Upper lobe of left lung (tissue), 4 donors: ENCODE results near the gene NLGN1.

Experiments used
- CTCF ChIP-seq, 6 experiments: fragments of 450-650 bp in 4 of 6; fragments of 200-600 bp in 2 of 6; sonication (generic) in 2 of 6; IDR thresholded peaks; one replicate each; pipeline ENCODE4 v1.5.1; 2016 to 2019; ENCODE audit warnings: antibody characterized with exemption in 6 of 6
- EP300 ChIP-seq, 4 donors: sonication (generic); formaldehyde crosslinking; IDR thresholded peaks; one replicate each; pipeline ENCODE4 v1.5.1; 2017; ENCODE audit warnings: antibody characterized with exemption in 4 of 4, control low read depth in 2 of 4
- POLR2A ChIP-seq, 4 donors: fragments of 450-650 bp; IDR thresholded peaks; one replicate each; pipeline ENCODE4 v1.5.1; 2016 to 2017; ENCODE audit warnings: antibody characterized with exemption in 4 of 4, mild to moderate bottlenecking in 2 of 4
- POLR2AphosphoS5 ChIP-seq, 2 donors: sonication (generic); formaldehyde crosslinking; IDR thresholded peaks; one replicate each; pipeline ENCODE4 v1.5.1; 2017; ENCODE audit warnings: antibody characterized with exemption in 2 of 2

DNA sequence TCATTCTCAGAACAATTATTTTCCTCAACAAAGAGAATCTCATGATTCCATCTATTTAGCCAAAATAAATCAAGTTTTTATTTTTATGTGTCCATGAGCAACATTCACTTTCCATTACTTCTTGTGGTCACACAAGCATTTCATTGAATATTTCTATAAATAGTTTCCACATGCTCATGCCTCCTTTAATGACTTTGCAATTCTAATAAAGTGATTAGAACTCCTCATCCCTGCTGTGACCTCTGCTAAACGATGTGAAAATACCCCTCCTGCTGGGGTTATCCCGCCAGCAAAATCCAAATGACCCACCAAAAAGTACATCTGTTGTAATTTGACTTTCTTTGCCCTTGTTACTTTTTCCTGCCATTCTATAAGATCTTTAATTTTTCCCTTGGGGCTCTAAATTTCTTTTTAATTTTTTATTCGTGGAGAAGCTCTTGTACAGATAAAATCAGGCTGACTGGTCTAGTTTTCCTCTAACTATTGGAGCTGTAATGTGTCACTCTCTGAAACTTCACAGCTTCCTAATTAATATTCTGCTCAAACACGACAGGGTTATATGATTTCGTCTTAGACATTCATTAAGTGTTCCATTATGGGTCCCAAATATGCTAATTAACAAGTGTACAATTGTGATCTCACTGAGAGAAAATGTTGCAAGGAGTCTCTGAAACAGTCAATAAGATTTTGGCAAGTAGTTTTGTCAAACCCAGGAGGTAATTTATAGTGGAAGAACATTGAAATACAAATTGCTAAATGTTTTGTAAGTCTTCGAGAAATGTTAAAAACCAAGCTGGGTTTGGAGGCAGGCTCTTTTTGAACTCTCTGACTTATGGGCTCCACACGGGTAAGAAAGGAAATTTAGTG, 928.5 kb downstream of the NLGN1 start:
- TF ChIP-seq CTCF (IDR thresholded peaks at IDR 0.05) (no peak), POLR2A (IDR thresholded peaks at IDR 0.05) (no peak), POLR2AphosphoS5 (IDR thresholded peaks at IDR 0.05) (no peak), EP300 (IDR thresholded peaks at IDR 0.05) (no peak)
